KMS-11 (cell line): ENCODE results near the gene GAREM1.

Source experiments
- H2AFZ ChIP-seq: fragments of 200-600 bp; sonication (generic); 2 replicates; pipeline ENCODE4 v1.6.1; 2016; ENCODE audit warnings: antibody characterized with exemption, mixed run types, low read depth
- H3K27ac ChIP-seq: fragments of 200-600 bp; sonication (generic); 2 replicates; pipeline ENCODE4 v1.6.1; 2016; ENCODE audit warnings: mild to moderate bottlenecking, mixed run types
- H3K27me3 ChIP-seq: fragments of 200-600 bp; sonication (generic); 2 replicates; pipeline ENCODE4 v1.6.1; 2017; ENCODE audit warnings: mild to moderate bottlenecking, low read depth, mixed run types, moderate library complexity; ENCODE audit not compliant: insufficient read depth
- H3K36me3 ChIP-seq: fragments of 200-600 bp; sonication (generic); 2 replicates; pipeline ENCODE4 v1.6.1; 2017; ENCODE audit warnings: mild to moderate bottlenecking, mixed run types; ENCODE audit not compliant: insufficient read depth
- H3K4me1 ChIP-seq: fragments of 200-600 bp; sonication (generic); 2 replicates; pipeline ENCODE4 v1.6.1; 2016; ENCODE audit warnings: mild to moderate bottlenecking, low read depth, mixed run types; ENCODE audit not compliant: poor library complexity, severe bottlenecking
- H3K4me2 ChIP-seq: fragments of 200-600 bp; sonication (generic); 2 replicates; pipeline ENCODE4 v1.7.0; 2016; ENCODE audit warnings: mild to moderate bottlenecking, mixed run types
- H3K4me3 ChIP-seq: fragments of 200-600 bp; sonication (generic); IDR thresholded peaks from 2 replicates; pipeline ENCODE4 v1.6.1; 2017; ENCODE audit warnings: low read depth, low read length, mixed read lengths; ENCODE audit not compliant: insufficient read depth
- H3K79me2 ChIP-seq: fragments of 200-600 bp; sonication (generic); 2 replicates; pipeline ENCODE4 v1.6.1; 2016; ENCODE audit warnings: low read depth, mixed run types; ENCODE audit not compliant: insufficient read depth
- H3K9ac ChIP-seq: fragments of 200-600 bp; sonication (generic); 2 replicates; pipeline ENCODE4 v1.6.1; 2016; ENCODE audit warnings: mild to moderate bottlenecking, mixed run types
- H4K20me1 ChIP-seq: fragments of 200-600 bp; sonication (generic); 2 replicates; pipeline ENCODE4 v1.6.1; 2016; ENCODE audit warnings: mild to moderate bottlenecking, mixed run types; ENCODE audit not compliant: insufficient read depth
- TF ChIP-seq, protein P1 (sequence below): fragments of 200-600 bp; sonication (generic); conservative IDR thresholded peaks from 2 replicates; pipeline ENCODE4 v1.6.1; 2017; ENCODE audit warnings: low read depth, mild to moderate bottlenecking, antibody characterized with exemption, low read length, moderate library complexity, mixed read lengths

The GAREM1 gene

DNA sequence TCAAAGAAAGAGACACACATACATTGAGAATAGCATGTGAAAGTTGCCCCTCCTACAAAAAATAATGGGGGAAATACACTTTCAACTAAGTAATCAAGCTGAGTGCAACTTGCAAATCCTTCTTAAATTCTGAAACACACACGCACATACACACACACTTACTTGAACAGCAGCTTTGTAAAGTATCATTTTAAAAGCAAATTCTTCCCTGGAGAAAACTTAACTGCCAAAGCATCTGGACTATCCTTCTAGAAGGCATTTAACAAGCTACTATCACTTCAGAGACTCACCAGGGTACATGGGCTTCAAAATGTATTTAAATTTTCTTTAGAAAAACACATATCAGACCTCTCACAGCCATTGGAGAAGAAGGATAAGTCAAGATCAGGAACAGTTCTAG lies 15.3 kb downstream of the GAREM1 start:
- Histone ChIP-seq H3K79me2 (no peaks in the 10 kb centered on the region), H3K36me3 (no peaks in the 10 kb centered on the region), H4K20me1 (no peaks in the 10 kb centered on the region), H3K4me3 (no peak overlapping the region), H2AFZ (no peak overlapping the region), H3K4me2 (no peak overlapping the region), H3K27ac (no peak overlapping the region), H3K27me3 (no peaks in the 10 kb centered on the region), H3K9ac (no peak overlapping the region), H3K4me1 (peaks cover 6% of the 10 kb centered on the region)
- TF ChIP-seq, protein P1, sequence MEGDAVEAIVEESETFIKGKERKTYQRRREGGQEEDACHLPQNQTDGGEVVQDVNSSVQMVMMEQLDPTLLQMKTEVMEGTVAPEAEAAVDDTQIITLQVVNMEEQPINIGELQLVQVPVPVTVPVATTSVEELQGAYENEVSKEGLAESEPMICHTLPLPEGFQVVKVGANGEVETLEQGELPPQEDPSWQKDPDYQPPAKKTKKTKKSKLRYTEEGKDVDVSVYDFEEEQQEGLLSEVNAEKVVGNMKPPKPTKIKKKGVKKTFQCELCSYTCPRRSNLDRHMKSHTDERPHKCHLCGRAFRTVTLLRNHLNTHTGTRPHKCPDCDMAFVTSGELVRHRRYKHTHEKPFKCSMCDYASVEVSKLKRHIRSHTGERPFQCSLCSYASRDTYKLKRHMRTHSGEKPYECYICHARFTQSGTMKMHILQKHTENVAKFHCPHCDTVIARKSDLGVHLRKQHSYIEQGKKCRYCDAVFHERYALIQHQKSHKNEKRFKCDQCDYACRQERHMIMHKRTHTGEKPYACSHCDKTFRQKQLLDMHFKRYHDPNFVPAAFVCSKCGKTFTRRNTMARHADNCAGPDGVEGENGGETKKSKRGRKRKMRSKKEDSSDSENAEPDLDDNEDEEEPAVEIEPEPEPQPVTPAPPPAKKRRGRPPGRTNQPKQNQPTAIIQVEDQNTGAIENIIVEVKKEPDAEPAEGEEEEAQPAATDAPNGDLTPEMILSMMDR: no peak

DNA sequence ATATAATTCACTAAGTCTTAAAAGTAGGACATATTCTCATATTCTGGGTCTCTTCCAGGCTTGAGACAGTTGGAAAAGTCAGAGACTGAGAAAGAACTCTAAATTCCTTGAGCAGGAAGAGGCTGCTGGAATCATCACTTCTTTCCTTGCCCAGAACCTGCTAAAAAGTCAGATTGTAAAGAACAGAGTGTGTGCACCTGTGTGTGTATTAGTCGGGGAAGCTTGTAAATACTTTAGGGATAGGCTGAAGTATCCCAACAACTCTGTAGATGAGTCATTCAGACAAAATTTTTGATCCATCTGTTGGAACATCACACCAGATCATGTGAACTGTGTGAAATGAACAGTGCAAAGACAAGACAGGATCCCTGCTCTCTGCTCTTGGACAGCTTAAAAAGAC lies 16.1 kb downstream of the GAREM1 start:
- Histone ChIP-seq H3K27me3 (no peaks in the 10 kb centered on the region), H3K9ac (no peak overlapping the region), H3K79me2 (no peaks in the 10 kb centered on the region), H3K36me3 (no peaks in the 10 kb centered on the region), H3K27ac (no peak overlapping the region), H3K4me3 (no peak overlapping the region), H3K4me1 (peaks cover 6% of the 10 kb centered on the region), H2AFZ (no peak overlapping the region), H3K4me2 (no peak overlapping the region), H4K20me1 (no peaks in the 10 kb centered on the region)
- TF ChIP-seq, protein P1: no peak

GRCh38 chr18:32450874-32451273 lies 19.8 kb downstream of the GAREM1 start:
- TF ChIP-seq, protein P1: no peak
- H3K4me1 ChIP-seq: no peaks in the 10 kb centered on the region
- no peak overlapping the region for H3K9ac ChIP-seq
- no peaks in the 10 kb centered on the region for H3K27me3 ChIP-seq
- no peaks in the 10 kb centered on the region for H4K20me1 ChIP-seq
- H3K4me3 ChIP-seq: no peak overlapping the region
- no peak overlapping the region for H3K4me2 ChIP-seq
- no peaks in the 10 kb centered on the region for H3K79me2 ChIP-seq
- no peaks in the 10 kb centered on the region for H3K36me3 ChIP-seq
- no peak overlapping the region for H3K27ac ChIP-seq
- H2AFZ ChIP-seq: no peak overlapping the region

DNA sequence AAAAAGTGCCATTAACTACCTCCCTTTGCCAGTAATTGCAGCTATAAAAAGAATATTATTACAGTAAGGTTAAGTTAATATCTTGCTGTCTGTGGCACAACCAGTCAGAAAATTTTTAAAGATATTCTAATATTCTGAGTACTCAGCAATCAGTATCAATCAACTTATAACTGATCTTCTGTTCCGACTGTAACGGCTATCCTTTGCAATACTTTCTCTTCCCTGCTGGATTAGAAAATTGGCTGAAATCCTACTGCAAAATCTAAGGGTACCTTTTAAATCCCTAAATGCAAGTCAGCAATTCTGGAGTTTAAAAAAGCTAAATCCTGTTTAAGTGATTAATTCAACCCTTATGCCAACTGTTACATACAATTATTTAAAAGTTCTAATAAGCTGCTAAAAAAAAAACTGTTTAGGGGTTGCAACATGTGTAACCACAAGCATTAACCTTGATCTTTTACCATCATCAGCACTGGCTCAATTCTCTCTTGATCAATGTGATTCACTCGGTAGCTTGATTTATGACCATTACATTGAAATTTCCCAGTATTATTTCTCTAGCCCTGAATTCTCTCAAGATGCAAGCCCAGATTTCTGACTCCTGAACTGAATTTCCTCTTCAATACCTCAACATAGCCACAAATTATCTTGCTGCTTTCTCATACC lies 20.5 kb downstream of the GAREM1 start:
- H3K9ac ChIP-seq: no peak overlapping the region
- H3K4me3 ChIP-seq: no peak overlapping the region
- H3K4me2 ChIP-seq: no peak overlapping the region
- H3K36me3 ChIP-seq: no peaks in the 10 kb centered on the region
- H2AFZ ChIP-seq: no peak overlapping the region
- H4K20me1 ChIP-seq: no peaks in the 10 kb centered on the region
- no peaks in the 10 kb centered on the region for H3K79me2 ChIP-seq
- TF ChIP-seq, protein P1: no peak
- H3K27me3 ChIP-seq: no peaks in the 10 kb centered on the region
- no peaks in the 10 kb centered on the region for H3K4me1 ChIP-seq
- no peak overlapping the region for H3K27ac ChIP-seq
